H1 (cell line): ENCODE measurements around the gene ZBTB44. TPM values are rescaled to one million over a fixed set of nuclear protein-coding genes. Genes with fewer than 3 reads are reported as not detected.

Source experiments
- BRCA1 ChIP-seq: IDR thresholded peaks from 2 replicates; pipeline ENCODE4 v1.6.1; 2012; ENCODE audit warnings: low read depth, low read length, improper control_type of control experiment
- RBBP5 ChIP-seq: IDR thresholded peaks from 2 replicates; pipeline ENCODE4 v1.7.1; 2012; ENCODE audit warnings: low read depth, mild to moderate bottlenecking, inconsistent platforms, low read length, moderate library complexity, borderline replicate concordance
- RFX5 ChIP-seq: IDR thresholded peaks from 2 replicates; pipeline ENCODE4 v1.6.1; 2011; ENCODE audit warnings: low read depth, low read length, improper control_type of control experiment, borderline replicate concordance
- SP2 ChIP-seq: IDR thresholded peaks from 2 replicates; pipeline ENCODE4 v1.6.1; 2012; ENCODE audit warnings: mild to moderate bottlenecking, low read length, inconsistent platforms
- TEAD4 ChIP-seq: IDR thresholded peaks from 2 replicates; pipeline ENCODE4 v1.6.1; 2012; ENCODE audit warnings: low read depth, low read length, inconsistent platforms, mixed read lengths
- YY1 ChIP-seq: IDR thresholded peaks from 2 replicates; pipeline ENCODE4 v1.6.1; 2011; ENCODE audit warnings: low read depth, mild to moderate bottlenecking, low read length
- polyA plus RNA-seq, 7 experiments: library from polyadenylated mRNA; depleted of rRNA in 3 of 7; stranded (reverse) in 5 of 7; unstranded in 2 of 7; fragments of >200 nt in 5 of 7; fragments of 200-250 nt in 2 of 7; gene quantifications; 1 replicate in 5 of 7; 2 replicates in 1 of 7; 4 replicates in 1 of 7; pipeline versions ENCODE4 v1.2.1 to v1.2.3, GENCODE V29; 2011 to 2013; ENCODE audit warnings: missing spikeins in 2 of 7, mixed read lengths in 2 of 7
- total RNA-seq: library from RNA; stranded (reverse); fragmentation: NEBNext Ultra II Directional; extraction: Animal tissue kit (Norgen Biotek cat#: 25700); gene quantifications from 2 replicates; pipeline ENCODE4 v1.2.1, GENCODE V29; 2021
- TF ChIP-seq, protein P1 (sequence below): fragments of 300-600 bp; sonication (generic); IDR thresholded peaks from 2 replicates; pipeline ENCODE4 v1.7.1; 2012; ENCODE audit warnings: low read length, moderate library complexity, mild to moderate bottlenecking, inconsistent platforms; ENCODE audit not compliant: insufficient replicate concordance

ZBTB44 gene
- total and polyA plus RNA-seq, 2 of the 8 experiments (the other 6 are each of a cell fraction or from before 2014, with no cell fraction given), result 37.2 to 158 TPM

GRCh38 chr11:130328420-130328819 lies 13.7 kb upstream of the ZBTB44 start (continued):
- TF ChIP-seq, protein P1, sequence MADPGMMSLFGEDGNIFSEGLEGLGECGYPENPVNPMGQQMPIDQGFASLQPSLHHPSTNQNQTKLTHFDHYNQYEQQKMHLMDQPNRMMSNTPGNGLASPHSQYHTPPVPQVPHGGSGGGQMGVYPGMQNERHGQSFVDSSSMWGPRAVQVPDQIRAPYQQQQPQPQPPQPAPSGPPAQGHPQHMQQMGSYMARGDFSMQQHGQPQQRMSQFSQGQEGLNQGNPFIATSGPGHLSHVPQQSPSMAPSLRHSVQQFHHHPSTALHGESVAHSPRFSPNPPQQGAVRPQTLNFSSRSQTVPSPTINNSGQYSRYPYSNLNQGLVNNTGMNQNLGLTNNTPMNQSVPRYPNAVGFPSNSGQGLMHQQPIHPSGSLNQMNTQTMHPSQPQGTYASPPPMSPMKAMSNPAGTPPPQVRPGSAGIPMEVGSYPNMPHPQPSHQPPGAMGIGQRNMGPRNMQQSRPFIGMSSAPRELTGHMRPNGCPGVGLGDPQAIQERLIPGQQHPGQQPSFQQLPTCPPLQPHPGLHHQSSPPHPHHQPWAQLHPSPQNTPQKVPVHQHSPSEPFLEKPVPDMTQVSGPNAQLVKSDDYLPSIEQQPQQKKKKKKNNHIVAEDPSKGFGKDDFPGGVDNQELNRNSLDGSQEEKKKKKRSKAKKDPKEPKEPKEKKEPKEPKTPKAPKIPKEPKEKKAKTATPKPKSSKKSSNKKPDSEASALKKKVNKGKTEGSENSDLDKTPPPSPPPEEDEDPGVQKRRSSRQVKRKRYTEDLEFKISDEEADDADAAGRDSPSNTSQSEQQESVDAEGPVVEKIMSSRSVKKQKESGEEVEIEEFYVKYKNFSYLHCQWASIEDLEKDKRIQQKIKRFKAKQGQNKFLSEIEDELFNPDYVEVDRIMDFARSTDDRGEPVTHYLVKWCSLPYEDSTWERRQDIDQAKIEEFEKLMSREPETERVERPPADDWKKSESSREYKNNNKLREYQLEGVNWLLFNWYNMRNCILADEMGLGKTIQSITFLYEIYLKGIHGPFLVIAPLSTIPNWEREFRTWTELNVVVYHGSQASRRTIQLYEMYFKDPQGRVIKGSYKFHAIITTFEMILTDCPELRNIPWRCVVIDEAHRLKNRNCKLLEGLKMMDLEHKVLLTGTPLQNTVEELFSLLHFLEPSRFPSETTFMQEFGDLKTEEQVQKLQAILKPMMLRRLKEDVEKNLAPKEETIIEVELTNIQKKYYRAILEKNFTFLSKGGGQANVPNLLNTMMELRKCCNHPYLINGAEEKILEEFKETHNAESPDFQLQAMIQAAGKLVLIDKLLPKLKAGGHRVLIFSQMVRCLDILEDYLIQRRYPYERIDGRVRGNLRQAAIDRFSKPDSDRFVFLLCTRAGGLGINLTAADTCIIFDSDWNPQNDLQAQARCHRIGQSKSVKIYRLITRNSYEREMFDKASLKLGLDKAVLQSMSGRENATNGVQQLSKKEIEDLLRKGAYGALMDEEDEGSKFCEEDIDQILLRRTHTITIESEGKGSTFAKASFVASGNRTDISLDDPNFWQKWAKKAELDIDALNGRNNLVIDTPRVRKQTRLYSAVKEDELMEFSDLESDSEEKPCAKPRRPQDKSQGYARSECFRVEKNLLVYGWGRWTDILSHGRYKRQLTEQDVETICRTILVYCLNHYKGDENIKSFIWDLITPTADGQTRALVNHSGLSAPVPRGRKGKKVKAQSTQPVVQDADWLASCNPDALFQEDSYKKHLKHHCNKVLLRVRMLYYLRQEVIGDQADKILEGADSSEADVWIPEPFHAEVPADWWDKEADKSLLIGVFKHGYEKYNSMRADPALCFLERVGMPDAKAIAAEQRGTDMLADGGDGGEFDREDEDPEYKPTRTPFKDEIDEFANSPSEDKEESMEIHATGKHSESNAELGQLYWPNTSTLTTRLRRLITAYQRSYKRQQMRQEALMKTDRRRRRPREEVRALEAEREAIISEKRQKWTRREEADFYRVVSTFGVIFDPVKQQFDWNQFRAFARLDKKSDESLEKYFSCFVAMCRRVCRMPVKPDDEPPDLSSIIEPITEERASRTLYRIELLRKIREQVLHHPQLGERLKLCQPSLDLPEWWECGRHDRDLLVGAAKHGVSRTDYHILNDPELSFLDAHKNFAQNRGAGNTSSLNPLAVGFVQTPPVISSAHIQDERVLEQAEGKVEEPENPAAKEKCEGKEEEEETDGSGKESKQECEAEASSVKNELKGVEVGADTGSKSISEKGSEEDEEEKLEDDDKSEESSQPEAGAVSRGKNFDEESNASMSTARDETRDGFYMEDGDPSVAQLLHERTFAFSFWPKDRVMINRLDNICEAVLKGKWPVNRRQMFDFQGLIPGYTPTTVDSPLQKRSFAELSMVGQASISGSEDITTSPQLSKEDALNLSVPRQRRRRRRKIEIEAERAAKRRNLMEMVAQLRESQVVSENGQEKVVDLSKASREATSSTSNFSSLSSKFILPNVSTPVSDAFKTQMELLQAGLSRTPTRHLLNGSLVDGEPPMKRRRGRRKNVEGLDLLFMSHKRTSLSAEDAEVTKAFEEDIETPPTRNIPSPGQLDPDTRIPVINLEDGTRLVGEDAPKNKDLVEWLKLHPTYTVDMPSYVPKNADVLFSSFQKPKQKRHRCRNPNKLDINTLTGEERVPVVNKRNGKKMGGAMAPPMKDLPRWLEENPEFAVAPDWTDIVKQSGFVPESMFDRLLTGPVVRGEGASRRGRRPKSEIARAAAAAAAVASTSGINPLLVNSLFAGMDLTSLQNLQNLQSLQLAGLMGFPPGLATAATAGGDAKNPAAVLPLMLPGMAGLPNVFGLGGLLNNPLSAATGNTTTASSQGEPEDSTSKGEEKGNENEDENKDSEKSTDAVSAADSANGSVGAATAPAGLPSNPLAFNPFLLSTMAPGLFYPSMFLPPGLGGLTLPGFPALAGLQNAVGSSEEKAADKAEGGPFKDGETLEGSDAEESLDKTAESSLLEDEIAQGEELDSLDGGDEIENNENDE, result no peak
- no peak for TF ChIP-seq RFX5
- TF ChIP-seq YY1, result no peak
- no peak for TF ChIP-seq RBBP5
- no peak for TF ChIP-seq BRCA1
- no peak for TF ChIP-seq TEAD4
- no peak for TF ChIP-seq SP2
